ENCODE data around the gene TSPOAP1. TPM values are rescaled to one million over a fixed set of nuclear protein-coding genes. Genes with fewer than 3 reads are reported as not detected.

TSPOAP1 gene
- total RNA-seq, 1 donor = 22.4 TPM

DNA sequence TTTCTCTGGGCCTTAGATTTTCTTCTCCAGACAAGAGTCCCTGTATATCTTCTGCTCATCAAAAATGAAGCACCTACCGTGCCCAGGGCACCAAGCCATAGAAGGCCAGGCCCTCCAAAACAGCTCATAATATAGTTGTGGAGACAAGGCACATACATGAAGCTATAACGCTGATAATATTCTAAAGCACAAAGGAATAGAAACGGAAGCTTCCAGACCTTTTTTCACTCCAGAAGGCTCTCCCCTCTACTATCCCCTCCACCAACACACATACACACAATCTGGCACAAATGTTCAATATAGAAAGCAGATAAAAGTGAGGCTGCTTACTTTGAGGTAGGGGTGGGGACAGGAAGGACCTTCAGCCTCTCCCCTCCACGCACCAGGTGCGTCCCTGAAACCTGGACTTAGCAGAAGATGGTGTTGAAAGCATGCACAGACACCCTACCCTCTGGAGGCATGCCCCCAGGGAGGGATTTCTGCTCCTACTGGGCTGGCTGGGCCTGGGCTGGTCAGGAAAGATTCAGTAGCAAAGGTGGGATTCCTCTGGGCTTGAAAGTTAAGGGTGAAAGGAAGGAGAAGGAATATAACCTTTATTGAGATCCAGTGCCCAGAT, 37.5 kb upstream of the TSPOAP1 start:
- Histone ChIP-seq H3K27me3 (ENCODE audit: insufficient read depth, low read length) (no peaks in the 10 kb centered on the region), H3K4me1 (ENCODE audit: insufficient read depth, low read length) (peaks cover 18% of the 10 kb centered on the region), H3K4me3 (ENCODE audit: low read length) (no peak overlapping the region), H3K9me3 (ENCODE audit: low read depth, low read length) (no peaks in the 10 kb centered on the region)

DNA sequence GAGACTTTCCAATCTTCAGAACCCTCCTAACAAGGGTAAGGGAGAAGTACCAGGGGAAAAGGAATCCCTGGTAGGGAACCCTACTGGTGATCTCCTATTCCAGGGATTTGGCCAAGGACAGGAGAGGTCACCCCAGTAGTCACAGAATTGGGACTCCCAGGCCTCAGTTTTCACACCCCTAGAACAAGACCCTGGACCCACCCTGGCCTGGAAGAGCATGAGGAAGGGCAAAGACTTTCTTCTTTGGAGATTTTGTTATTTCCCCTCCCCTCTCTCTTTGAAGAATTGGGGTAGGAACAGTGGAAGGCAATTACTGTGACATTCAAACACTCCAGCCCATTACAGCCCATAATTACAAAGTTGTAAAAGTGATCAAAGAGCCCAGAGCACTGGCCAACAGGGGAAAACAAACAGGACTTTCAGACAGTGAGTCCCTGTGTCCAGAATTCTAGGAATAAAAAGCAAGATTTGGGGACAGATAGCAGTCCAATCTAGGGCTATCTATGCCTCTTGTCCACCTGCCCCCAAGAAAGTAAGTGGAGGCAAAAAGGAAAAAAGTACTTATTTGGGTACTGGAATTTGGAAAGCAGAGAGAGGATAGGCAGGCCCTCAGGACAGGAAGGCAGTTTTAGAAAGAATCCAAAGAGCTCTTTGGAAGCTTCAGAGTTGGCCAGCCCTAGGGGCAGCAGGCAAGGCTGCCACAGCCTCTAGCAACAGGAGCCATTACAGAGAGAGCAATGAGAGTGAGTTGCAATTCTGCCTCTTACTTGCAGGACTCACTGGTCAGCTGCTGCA, 36.8 kb upstream of the TSPOAP1 start:
- Histone ChIP-seq H3K27me3 (ENCODE audit: insufficient read depth, low read length) (no peaks in the 10 kb centered on the region), H3K4me1 (ENCODE audit: insufficient read depth, low read length) (peaks cover 11% of the 10 kb centered on the region), H3K4me3 (ENCODE audit: low read length) (no peak overlapping the region), H3K9me3 (ENCODE audit: low read depth, low read length) (no peaks in the 10 kb centered on the region)

GRCh38 chr17:58364270-58364942, 35.8 kb upstream of the TSPOAP1 start:
- H3K4me3 ChIP-seq (ENCODE audit: low read length) = no peak overlapping the region
- H3K9me3 ChIP-seq (ENCODE audit: low read depth, low read length) = no peaks in the 10 kb centered on the region
- H3K4me1 ChIP-seq (ENCODE audit: insufficient read depth, low read length) = peaks cover 3% of the 10 kb centered on the region
- H3K27me3 ChIP-seq (ENCODE audit: insufficient read depth, low read length) = no peaks in the 10 kb centered on the region

GRCh38 chr17:58363457-58364185, 35.0 kb upstream of the TSPOAP1 start:
- Histone ChIP-seq H3K4me1 (ENCODE audit: insufficient read depth, low read length) (no peaks in the 10 kb centered on the region), H3K4me3 (ENCODE audit: low read length) (no peak overlapping the region), H3K9me3 (ENCODE audit: low read depth, low read length) (no peaks in the 10 kb centered on the region), H3K27me3 (ENCODE audit: insufficient read depth, low read length) (no peaks in the 10 kb centered on the region)

DNA sequence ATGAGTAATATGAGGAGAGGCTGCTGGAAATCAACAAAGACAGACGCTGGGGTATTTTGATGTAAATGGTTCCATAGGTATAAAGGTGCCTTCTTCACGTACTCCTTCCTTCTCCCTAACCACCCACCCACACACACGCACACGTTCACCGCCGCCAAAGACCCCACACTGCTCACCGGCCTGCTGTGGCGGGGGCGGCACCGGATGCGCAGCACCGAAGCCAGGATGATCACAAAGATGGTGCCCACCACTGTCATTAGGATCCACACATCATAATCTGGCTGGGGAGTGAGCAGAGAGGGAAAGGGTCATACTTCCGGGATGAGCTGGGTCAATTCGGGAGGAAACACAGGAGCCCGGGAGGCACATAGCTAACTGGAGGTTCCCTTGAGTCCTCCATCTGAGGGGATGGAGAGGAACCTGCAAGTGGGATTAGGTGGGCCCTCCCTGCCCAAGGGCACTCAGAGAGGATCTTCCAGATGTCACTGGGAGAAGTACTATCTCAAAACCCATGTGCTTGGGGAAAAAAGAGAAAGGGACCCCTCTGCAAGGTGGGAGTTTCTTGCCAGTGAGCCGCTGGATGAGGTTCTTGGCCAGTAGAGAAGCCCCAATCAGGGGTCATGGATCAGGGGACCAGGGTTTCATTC, 33.9 kb upstream of the TSPOAP1 start:
- Histone ChIP-seq H3K4me3 (ENCODE audit: low read length) (no peak overlapping the region), H3K27me3 (ENCODE audit: insufficient read depth, low read length) (no peaks in the 10 kb centered on the region), H3K9me3 (ENCODE audit: low read depth, low read length) (no peaks in the 10 kb centered on the region), H3K4me1 (ENCODE audit: insufficient read depth, low read length) (no peaks in the 10 kb centered on the region)

GRCh38 chr17:58360296-58361063, 31.9 kb upstream of the TSPOAP1 start:
- no peaks in the 10 kb centered on the region for H3K27me3 ChIP-seq (ENCODE audit: insufficient read depth, low read length)
- H3K4me1 ChIP-seq (ENCODE audit: insufficient read depth, low read length) = no peaks in the 10 kb centered on the region
- no peaks in the 10 kb centered on the region for H3K9me3 ChIP-seq (ENCODE audit: low read depth, low read length)
- H3K4me3 ChIP-seq (ENCODE audit: low read length) = no peak overlapping the region

DNA sequence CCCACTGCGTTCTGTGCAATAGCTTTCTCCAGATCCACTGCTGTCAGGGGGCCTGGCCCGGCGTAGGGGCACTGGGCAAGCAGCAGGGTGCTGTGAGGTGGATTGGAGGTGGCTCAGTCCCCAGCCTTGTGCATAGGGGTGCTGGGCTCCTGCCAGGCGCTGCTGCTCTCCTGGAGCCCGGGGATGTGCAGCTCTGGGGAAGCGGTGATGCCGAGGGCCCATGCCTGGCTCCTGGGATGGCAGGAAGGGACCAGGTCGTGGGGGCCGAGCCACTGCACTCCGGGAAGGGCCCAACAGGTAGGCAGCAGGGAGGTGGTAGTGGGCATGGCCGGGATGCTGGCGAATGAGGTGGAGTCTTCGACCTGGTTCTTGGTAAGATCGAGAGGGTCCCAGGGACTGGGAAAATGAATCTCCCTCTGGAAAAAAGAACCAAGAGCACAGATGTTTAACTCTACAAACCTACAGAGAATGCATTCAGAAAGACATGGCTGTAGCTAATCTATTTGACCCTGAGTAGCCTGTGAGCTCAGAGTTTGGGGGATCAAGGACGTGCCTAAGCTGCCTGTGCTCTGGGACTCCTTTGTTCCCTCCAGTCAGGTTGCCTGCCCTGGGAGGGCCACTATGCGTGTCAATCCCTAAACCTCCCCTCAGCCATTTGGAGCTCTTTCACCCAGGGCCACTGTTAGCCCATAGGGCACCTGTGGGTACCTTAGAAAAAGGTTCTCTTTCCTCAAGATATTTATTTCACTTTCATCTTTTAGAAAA, 30.0 kb upstream of the TSPOAP1 start:
- Histone ChIP-seq H3K27me3 (ENCODE audit: insufficient read depth, low read length) (no peaks in the 10 kb centered on the region), H3K9me3 (ENCODE audit: low read depth, low read length) (no peaks in the 10 kb centered on the region), H3K4me3 (ENCODE audit: low read length) (no peak overlapping the region), H3K4me1 (ENCODE audit: insufficient read depth, low read length) (peaks cover under 1% of the 10 kb centered on the region)

DNA sequence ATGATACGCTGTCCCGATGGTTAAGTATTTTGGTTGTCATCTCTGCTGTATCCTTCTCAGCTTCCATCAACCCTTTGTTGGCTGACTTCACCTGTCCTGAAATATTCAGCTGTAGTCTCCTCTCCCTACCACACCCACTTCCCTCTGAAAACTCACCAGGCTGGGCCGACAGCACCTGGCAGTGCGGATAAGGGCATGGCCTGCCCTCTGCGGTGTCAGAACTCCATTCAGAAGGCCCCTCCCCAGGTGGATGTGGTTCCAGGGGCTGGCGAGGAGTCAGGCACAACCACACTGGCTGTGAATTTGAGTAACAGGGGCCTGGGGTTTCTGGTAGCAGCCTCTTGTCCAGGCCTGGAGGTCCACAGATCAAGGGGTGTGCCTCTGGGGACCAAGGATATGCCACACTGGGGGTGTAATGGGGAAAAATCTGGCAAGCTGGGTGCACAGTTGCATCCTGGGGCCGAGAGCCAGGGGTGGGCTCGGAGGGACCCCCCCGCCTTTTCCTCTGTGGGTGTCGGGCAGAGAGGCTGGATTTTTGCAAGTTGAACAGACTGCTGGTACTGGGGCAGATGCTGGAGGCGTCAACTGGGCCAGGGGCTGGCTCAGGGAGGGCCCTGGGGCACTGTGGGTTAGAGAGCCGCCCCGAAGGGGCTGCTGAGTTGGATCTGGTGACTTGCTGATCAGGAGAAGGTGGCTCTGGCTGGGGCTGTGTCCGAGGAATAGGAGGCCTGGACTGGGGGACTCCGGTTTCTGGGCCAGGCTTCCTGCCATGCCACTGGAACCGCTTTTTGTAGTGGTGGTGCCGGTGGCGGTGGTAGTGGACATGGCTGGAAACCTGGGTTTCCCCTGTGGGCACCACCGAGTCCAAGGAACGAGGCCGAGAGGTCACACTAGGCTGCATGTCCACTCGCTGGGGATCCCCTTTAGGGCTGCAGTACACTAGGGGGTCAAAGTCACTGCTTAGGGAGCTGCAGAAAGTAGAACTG, 29.0 kb upstream of the TSPOAP1 start:
- Histone ChIP-seq H3K27me3 (ENCODE audit: insufficient read depth, low read length) (no peaks in the 10 kb centered on the region), H3K4me1 (ENCODE audit: insufficient read depth, low read length) (peaks cover 10% of the 10 kb centered on the region), H3K4me3 (ENCODE audit: low read length) (no peak overlapping the region), H3K9me3 (ENCODE audit: low read depth, low read length) (no peaks in the 10 kb centered on the region)

DNA sequence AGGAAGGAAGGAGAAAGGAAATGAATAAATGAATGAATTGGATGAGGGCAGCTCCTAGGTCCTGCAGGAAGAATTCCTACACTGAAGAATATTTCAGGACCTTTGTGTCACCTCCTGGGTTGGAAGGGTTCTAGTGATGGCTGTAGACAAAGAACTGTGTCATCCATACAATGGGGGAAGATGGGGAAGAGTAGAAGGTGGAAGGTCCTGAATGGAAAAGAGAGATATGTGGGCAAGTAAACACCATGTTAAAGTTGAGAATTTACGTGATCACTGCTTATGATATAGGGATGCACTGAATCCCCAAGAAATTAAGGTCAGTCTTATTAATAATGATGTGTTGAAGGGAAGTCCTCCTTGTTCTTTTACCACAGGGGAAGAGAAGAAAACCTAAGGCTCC, 27.6 kb upstream of the TSPOAP1 start:
- peaks cover 17% of the 10 kb centered on the region for H3K4me1 ChIP-seq (ENCODE audit: insufficient read depth, low read length)
- no peaks in the 10 kb centered on the region for H3K9me3 ChIP-seq (ENCODE audit: low read depth, low read length)
- H3K27me3 ChIP-seq (ENCODE audit: insufficient read depth, low read length) = no peaks in the 10 kb centered on the region
- no peak overlapping the region for H3K4me3 ChIP-seq (ENCODE audit: low read length)

DNA sequence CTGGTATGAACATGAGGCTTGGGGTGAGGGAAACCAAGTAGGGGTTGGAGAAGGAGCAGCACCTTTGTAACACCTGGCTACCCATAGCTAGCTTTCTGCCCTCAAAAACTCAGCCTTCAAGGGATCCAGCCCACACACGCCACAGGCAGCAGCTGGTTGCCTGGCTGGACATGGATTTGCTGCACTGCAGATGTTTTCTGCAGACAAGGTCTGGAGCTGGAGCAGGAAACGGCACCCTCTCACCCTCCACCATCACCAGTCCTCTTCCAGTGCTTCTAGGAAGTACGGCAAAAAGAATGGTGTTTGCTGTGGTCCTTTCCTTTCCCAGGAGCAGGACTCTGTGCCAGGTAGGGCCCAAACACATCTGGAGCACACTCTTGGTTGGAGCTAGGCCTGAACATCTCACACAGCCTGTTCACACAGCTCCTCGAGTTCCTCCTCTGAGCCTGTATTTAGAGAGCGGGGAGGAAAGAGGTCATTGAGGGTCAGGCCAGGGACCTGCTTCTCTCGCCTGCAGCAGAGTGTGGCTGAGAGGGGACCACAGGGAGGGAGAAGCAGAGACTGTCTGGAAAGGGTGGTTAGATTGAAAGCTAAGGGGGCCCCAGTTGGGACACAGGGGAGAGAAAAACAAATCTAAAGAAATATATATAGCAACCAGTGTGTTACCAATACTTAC, 26.1 kb upstream of the TSPOAP1 start:
- no peaks in the 10 kb centered on the region for H3K27me3 ChIP-seq (ENCODE audit: insufficient read depth, low read length)
- peaks cover 28% of the 10 kb centered on the region for H3K4me1 ChIP-seq (ENCODE audit: insufficient read depth, low read length)
- no peaks in the 10 kb centered on the region for H3K9me3 ChIP-seq (ENCODE audit: low read depth, low read length)

GRCh38 chr17:58353389-58353825, 24.8 kb upstream of the TSPOAP1 start:
- no peaks in the 10 kb centered on the region for H3K27me3 ChIP-seq (ENCODE audit: insufficient read depth, low read length)
- no peak overlapping the region for H3K4me3 ChIP-seq (ENCODE audit: low read length)
- no peaks in the 10 kb centered on the region for H3K9me3 ChIP-seq (ENCODE audit: low read depth, low read length)
- peaks cover 31% of the 10 kb centered on the region for H3K4me1 ChIP-seq (ENCODE audit: insufficient read depth, low read length)

More for the DNA sequence above, 26.1 kb upstream of the TSPOAP1 start:
- no peak overlapping the region for H3K4me3 ChIP-seq (ENCODE audit: low read length)

Measured in mononuclear cell (primary cell).